ENCODE data around the gene TBC1D32.
"Not testable (repeated sequence)": the region's sequence is repeated elsewhere in the genome, so short reads cannot be mapped to it uniquely, and the experiment has no call there.

Gene TBC1D32

GRCh38 chr6:121105461-121105860, 228.8 kb downstream of the TBC1D32 start:
- H3K27ac ChIP-seq (ENCODE audit: low read depth, low read length), result no peak overlapping the region
- no peak overlapping the region for H3K4me3 ChIP-seq (ENCODE audit: low read depth in 1 of 2, low read length in 2 of 2)
- H3K36me3 ChIP-seq (ENCODE audit: insufficient read depth, low read length), result no peaks in the 10 kb centered on the region
- H3K9ac ChIP-seq (ENCODE audit: low read length), result no peak overlapping the region
- H3K9me3 ChIP-seq (ENCODE audit: low read length), result no peaks in the 10 kb centered on the region
- H3K4me1 ChIP-seq (ENCODE audit: insufficient read depth, low read length), result no peaks in the 10 kb centered on the region
- no peaks in the 10 kb centered on the region for H3K27me3 ChIP-seq (ENCODE audit: control insufficient read depth in 1 of 2, insufficient read depth in 2 of 2, low read length in 2 of 2)

GRCh38 chr6:121093928-121094327, 240.4 kb downstream of the TBC1D32 start:
- H3K9ac ChIP-seq (ENCODE audit: low read length), result no peak overlapping the region
- no peak overlapping the region for H3K27ac ChIP-seq (ENCODE audit: low read depth, low read length)
- no peaks in the 10 kb centered on the region for H3K9me3 ChIP-seq (ENCODE audit: low read length)
- no peaks in the 10 kb centered on the region for H3K36me3 ChIP-seq (ENCODE audit: insufficient read depth, low read length)
- H3K27me3 ChIP-seq (ENCODE audit: control insufficient read depth in 1 of 2, insufficient read depth in 2 of 2, low read length in 2 of 2), result no peaks in the 10 kb centered on the region
- H3K4me3 ChIP-seq (ENCODE audit: low read depth in 1 of 2, low read length in 2 of 2), result no peak overlapping the region
- H3K4me1 ChIP-seq (ENCODE audit: insufficient read depth, low read length), result no peaks in the 10 kb centered on the region

DNA sequence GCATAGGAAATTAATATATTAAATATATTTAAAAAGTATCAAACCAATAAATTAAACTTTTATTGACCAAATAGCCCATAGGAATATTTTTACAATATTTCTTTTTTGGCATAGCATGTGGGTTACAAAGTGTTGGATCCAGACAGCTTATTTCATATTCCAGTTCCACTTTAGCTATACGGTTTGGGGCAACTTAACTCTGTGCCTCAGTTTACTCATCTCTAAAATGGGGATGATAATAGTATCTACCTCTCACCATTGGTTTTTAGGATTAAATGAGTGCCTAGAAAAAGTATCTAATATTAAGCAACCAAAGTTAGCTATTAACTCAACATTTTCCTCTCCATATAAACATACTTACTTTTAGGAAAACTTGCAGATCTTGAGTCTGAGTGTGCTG, 243.8 kb downstream of the TBC1D32 start:
- Histone ChIP-seq H3K9ac (ENCODE audit: low read length) (no peak overlapping the region), H3K27ac (ENCODE audit: low read depth, low read length) (no peak overlapping the region), H3K36me3 (ENCODE audit: insufficient read depth, low read length) (no peaks in the 10 kb centered on the region), H3K9me3 (ENCODE audit: low read length) (no peaks in the 10 kb centered on the region), H3K4me3 (ENCODE audit: low read depth in 1 of 2, low read length in 2 of 2) (no peak overlapping the region), H3K4me1 (ENCODE audit: insufficient read depth, low read length) (no peaks in the 10 kb centered on the region), H3K27me3 (ENCODE audit: control insufficient read depth in 1 of 2, insufficient read depth in 2 of 2, low read length in 2 of 2) (no peaks in the 10 kb centered on the region)

GRCh38 chr6:121086876-121087275, 247.4 kb downstream of the TBC1D32 start:
- Histone ChIP-seq H3K4me1 (ENCODE audit: insufficient read depth, low read length) (no peaks in the 10 kb centered on the region), H3K9ac (ENCODE audit: low read length) (no peak overlapping the region), H3K9me3 (ENCODE audit: low read length) (no peaks in the 10 kb centered on the region), H3K27me3 (ENCODE audit: control insufficient read depth in 1 of 2, insufficient read depth in 2 of 2, low read length in 2 of 2) (no peaks in the 10 kb centered on the region), H3K4me3 (ENCODE audit: low read depth in 1 of 2, low read length in 2 of 2) (no peak overlapping the region), H3K27ac (ENCODE audit: low read depth, low read length) (no peak overlapping the region), H3K36me3 (ENCODE audit: insufficient read depth, low read length) (no peaks in the 10 kb centered on the region)

- Histone ChIP-seq H3K27me3 (ENCODE audit: control insufficient read depth in 1 of 2, insufficient read depth in 2 of 2, low read length in 2 of 2) (no peaks in the 10 kb centered on the region), H3K4me1 (ENCODE audit: insufficient read depth, low read length) (no peaks in the 10 kb centered on the region), H3K4me3 (ENCODE audit: low read depth in 1 of 2, low read length in 2 of 2) (no peak overlapping the region), H3K27ac (ENCODE audit: low read depth, low read length) (no peak overlapping the region), H3K9ac (ENCODE audit: low read length) (no peak overlapping the region), H3K36me3 (ENCODE audit: insufficient read depth, low read length) (no peaks in the 10 kb centered on the region), H3K9me3 (ENCODE audit: low read length) (no peaks in the 10 kb centered on the region)
Observed at GRCh38 chr6:121076119-121076518, 258.2 kb downstream of the TBC1D32 start.

DNA sequence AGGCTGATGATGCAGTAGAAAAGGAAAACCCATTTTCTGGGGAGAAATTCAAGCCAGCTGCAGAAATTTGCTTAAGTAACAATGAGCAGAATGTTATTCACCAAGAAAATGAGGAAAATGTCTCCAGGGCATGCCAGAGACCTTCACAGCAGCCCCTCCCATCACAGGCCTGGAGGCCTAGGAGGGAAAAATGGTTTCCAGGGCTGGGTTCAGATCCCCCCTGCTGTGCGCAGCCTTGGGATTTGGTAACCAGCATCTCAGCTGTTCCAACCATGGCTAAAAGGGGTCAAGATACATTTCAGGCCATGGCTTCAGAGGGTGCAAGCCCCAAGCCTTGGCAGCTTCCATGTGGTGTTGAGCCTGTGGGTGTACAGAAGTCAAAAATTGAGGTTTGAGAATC, 265.5 kb downstream of the TBC1D32 start:
- H3K4me3 ChIP-seq (ENCODE audit: low read depth in 1 of 2, low read length in 2 of 2); H3K9ac ChIP-seq (ENCODE audit: low read length): not testable (repeated sequence)

DNA sequence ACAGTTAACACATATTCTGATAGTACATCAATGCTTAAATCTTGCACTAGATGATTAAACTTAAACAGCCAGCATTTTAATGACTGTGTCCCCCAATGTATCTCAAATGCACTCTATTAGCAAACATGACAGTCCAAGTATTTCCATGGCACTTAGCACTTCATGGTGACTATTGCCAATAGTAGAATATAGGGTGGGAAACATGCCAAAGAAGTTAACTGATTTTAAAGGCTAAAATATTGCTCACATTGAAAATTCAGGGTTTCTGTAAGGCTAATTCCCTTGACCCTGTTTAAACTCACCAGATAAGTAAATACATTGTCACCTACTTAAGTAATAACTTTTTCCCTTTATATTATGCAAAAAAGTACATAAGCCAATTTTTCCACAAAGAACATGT, 266.9 kb downstream of the TBC1D32 start:
- Histone ChIP-seq H3K9ac (ENCODE audit: low read length) (no peak overlapping the region), H3K36me3 (ENCODE audit: insufficient read depth, low read length) (no peaks in the 10 kb centered on the region), H3K9me3 (ENCODE audit: low read length) (no peaks in the 10 kb centered on the region), H3K4me1 (ENCODE audit: insufficient read depth, low read length) (no peaks in the 10 kb centered on the region), H3K4me3 (ENCODE audit: low read depth in 1 of 2, low read length in 2 of 2) (no peak overlapping the region), H3K27ac (ENCODE audit: low read depth, low read length) (no peak overlapping the region), H3K27me3 (ENCODE audit: control insufficient read depth in 1 of 2, insufficient read depth in 2 of 2, low read length in 2 of 2) (no peaks in the 10 kb centered on the region)

More for the DNA sequence above, 265.5 kb downstream of the TBC1D32 start:
- H3K9me3 ChIP-seq (ENCODE audit: low read length); H3K27me3 ChIP-seq (ENCODE audit: control insufficient read depth in 1 of 2, insufficient read depth in 2 of 2, low read length in 2 of 2); H3K4me1 ChIP-seq (ENCODE audit: insufficient read depth, low read length); H3K36me3 ChIP-seq (ENCODE audit: insufficient read depth, low read length); H3K27ac ChIP-seq (ENCODE audit: low read depth, low read length): not testable (repeated sequence)

DNA sequence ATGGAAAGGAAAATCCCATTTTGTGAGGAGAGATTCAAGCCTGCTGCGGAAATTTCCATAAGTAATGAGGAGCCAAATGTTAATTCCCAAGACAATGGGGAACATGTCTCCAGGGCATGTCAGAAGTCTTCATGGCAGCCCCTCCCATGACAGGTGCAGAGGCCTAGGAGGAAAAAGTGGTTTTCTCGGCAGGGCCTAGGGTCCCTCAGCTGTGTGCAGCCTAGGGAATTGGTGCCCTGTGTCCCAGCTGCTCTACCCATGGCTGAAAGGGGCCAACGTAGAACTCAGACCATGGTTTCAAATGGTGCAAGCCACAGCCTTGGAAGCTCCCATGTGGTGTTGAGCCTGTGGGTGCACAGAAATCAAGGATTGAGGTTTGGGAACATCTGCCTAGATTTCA, 269.9 kb downstream of the TBC1D32 start:
- no peaks in the 10 kb centered on the region for H3K27me3 ChIP-seq (ENCODE audit: control insufficient read depth in 1 of 2, insufficient read depth in 2 of 2, low read length in 2 of 2)
- H3K4me1 ChIP-seq (ENCODE audit: insufficient read depth, low read length), result no peaks in the 10 kb centered on the region
- no peak overlapping the region for H3K27ac ChIP-seq (ENCODE audit: low read depth, low read length)
- no peak overlapping the region for H3K4me3 ChIP-seq (ENCODE audit: low read depth in 1 of 2, low read length in 2 of 2)
- no peaks in the 10 kb centered on the region for H3K36me3 ChIP-seq (ENCODE audit: insufficient read depth, low read length)
- no peak overlapping the region for H3K9ac ChIP-seq (ENCODE audit: low read length)
- no peaks in the 10 kb centered on the region for H3K9me3 ChIP-seq (ENCODE audit: low read length)

DNA sequence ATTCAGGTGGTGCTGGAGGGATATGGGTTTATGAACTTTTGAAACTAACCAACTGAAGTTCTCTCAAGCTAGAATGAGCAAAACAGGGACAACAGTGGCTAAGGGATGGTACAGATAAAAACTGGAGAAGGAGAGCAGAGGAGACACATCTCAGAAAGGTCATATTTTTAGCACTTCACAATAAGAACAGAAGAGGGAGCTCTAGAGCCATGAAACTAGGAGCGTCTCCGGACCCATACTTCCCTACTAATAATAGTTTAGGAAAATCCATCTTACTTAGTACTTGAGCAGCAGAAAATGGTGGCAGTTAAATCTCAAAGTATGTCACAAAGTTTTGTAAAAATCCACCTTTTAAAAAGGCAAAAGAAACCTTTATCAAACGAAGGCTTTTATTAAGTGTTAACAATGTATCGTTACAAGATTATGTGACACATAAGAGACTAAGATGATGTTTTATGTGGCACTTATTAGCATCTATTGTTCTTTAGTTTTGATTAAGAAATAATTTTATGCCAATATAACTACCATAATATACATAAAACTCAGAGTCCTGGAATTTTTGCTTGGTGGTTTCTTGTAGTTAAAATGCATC, 278.6 kb downstream of the TBC1D32 start:
- Histone ChIP-seq H3K27ac (ENCODE audit: low read depth, low read length) (no peak overlapping the region), H3K36me3 (ENCODE audit: insufficient read depth, low read length) (no peaks in the 10 kb centered on the region), H3K4me3 (ENCODE audit: low read depth in 1 of 2, low read length in 2 of 2) (no peak overlapping the region), H3K9ac (ENCODE audit: low read length) (no peak overlapping the region), H3K9me3 (ENCODE audit: low read length) (no peaks in the 10 kb centered on the region), H3K4me1 (ENCODE audit: insufficient read depth, low read length) (no peaks in the 10 kb centered on the region), H3K27me3 (ENCODE audit: control insufficient read depth in 1 of 2, insufficient read depth in 2 of 2, low read length in 2 of 2) (no peaks in the 10 kb centered on the region)

GRCh38 chr6:121048593-121048992, 285.7 kb downstream of the TBC1D32 start:
- H3K4me3 ChIP-seq (ENCODE audit: low read depth in 1 of 2, low read length in 2 of 2); H3K4me1 ChIP-seq (ENCODE audit: insufficient read depth, low read length); H3K36me3 ChIP-seq (ENCODE audit: insufficient read depth, low read length); H3K27me3 ChIP-seq (ENCODE audit: control insufficient read depth in 1 of 2, insufficient read depth in 2 of 2, low read length in 2 of 2); H3K9ac ChIP-seq (ENCODE audit: low read length); H3K9me3 ChIP-seq (ENCODE audit: low read length); H3K27ac ChIP-seq (ENCODE audit: low read depth, low read length): not testable (repeated sequence)

GRCh38 chr6:121044905-121045304, 289.4 kb downstream of the TBC1D32 start:
- not testable (repeated sequence) for H3K36me3 ChIP-seq (ENCODE audit: insufficient read depth, low read length); H3K9ac ChIP-seq (ENCODE audit: low read length); H3K4me3 ChIP-seq (ENCODE audit: low read depth in 1 of 2, low read length in 2 of 2); H3K27me3 ChIP-seq (ENCODE audit: control insufficient read depth in 1 of 2, insufficient read depth in 2 of 2, low read length in 2 of 2); H3K27ac ChIP-seq (ENCODE audit: low read depth, low read length); H3K4me1 ChIP-seq (ENCODE audit: insufficient read depth, low read length); H3K9me3 ChIP-seq (ENCODE audit: low read length)

GRCh38 chr6:121043706-121044105, 290.6 kb downstream of the TBC1D32 start:
- H3K9ac ChIP-seq (ENCODE audit: low read length); H3K27ac ChIP-seq (ENCODE audit: low read depth, low read length); H3K4me3 ChIP-seq (ENCODE audit: low read depth in 1 of 2, low read length in 2 of 2): not testable (repeated sequence)

More at GRCh38 chr6:121043706-121044105, 290.6 kb downstream of the TBC1D32 start:
- H3K27me3 ChIP-seq (ENCODE audit: control insufficient read depth in 1 of 2, insufficient read depth in 2 of 2, low read length in 2 of 2); H3K4me1 ChIP-seq (ENCODE audit: insufficient read depth, low read length); H3K9me3 ChIP-seq (ENCODE audit: low read length); H3K36me3 ChIP-seq (ENCODE audit: insufficient read depth, low read length): not testable (repeated sequence)
